GM18907 (cell line): Measurements from ENCODE around the gene PGBD5.

Experiments
- ATAC-seq: cut with Tn5 transposase; IDR thresholded peaks from one replicate; pipeline ENCODE4 v1.9.1; 2021; ENCODE audit warnings: mild to moderate bottlenecking, moderate library complexity; ENCODE audit not compliant: unreplicated experiment

PGBD5 gene

GRCh38 chr1:230283678-230284077 lies 142.5 kb downstream of the PGBD5 start:
- ATAC-seq: no peak

- no peak for ATAC-seq
Measured at GRCh38 chr1:230282157-230282556, 144.0 kb downstream of the PGBD5 start.

- no peak for ATAC-seq
Measured at GRCh38 chr1:230281556-230281955, 144.6 kb downstream of the PGBD5 start.

GRCh38 chr1:230280906-230281413 lies 145.2 kb downstream of the PGBD5 start:
- ATAC-seq: no peak

GRCh38 chr1:230280054-230280795 lies 145.9 kb downstream of the PGBD5 start:
- ATAC-seq: no peak

- no peak for ATAC-seq
Measured at GRCh38 chr1:230279583-230279945, 146.6 kb downstream of the PGBD5 start.

GRCh38 chr1:230278871-230279582 lies 147.1 kb downstream of the PGBD5 start:
- ATAC-seq: no peak

GRCh38 chr1:230278376-230278775 lies 147.8 kb downstream of the PGBD5 start:
- ATAC-seq: no peak

GRCh38 chr1:230277201-230278025 lies 148.7 kb downstream of the PGBD5 start:
- peak; percentile 47 for ATAC-seq

- no peak for ATAC-seq
Measured at GRCh38 chr1:230276401-230276800, 149.7 kb downstream of the PGBD5 start.

- no peak for ATAC-seq
Measured at GRCh38 chr1:230274254-230274653, 151.9 kb downstream of the PGBD5 start.

GRCh38 chr1:230273141-230273710 lies 152.9 kb downstream of the PGBD5 start:
- no peak for ATAC-seq

GRCh38 chr1:230272557-230272956 lies 153.6 kb downstream of the PGBD5 start:
- no peak for ATAC-seq

GRCh38 chr1:230271300-230272035 lies 154.7 kb downstream of the PGBD5 start:
- ATAC-seq: no peak

GRCh38 chr1:230270559-230271281 lies 155.4 kb downstream of the PGBD5 start:
- peak; percentile 63 for ATAC-seq

- ATAC-seq: peak; percentile 10
Measured at GRCh38 chr1:230270185-230270558, 156.0 kb downstream of the PGBD5 start.

GRCh38 chr1:230268371-230269170 lies 157.6 kb downstream of the PGBD5 start:
- no peak for ATAC-seq

- no peak for ATAC-seq
Measured at GRCh38 chr1:230267338-230268065, 158.6 kb downstream of the PGBD5 start.
